Measurements from ENCODE around the gene FERMT1. TPM values are rescaled to one million over a fixed set of nuclear protein-coding genes. Genes with fewer than 3 reads are reported as not detected.

FERMT1 gene
- total and polyA plus RNA-seq, 2 donors (not counting 3 experiments of a cell fraction or from before 2014, with no cell fraction given) = 0.11 to 1.5 TPM

DNA sequence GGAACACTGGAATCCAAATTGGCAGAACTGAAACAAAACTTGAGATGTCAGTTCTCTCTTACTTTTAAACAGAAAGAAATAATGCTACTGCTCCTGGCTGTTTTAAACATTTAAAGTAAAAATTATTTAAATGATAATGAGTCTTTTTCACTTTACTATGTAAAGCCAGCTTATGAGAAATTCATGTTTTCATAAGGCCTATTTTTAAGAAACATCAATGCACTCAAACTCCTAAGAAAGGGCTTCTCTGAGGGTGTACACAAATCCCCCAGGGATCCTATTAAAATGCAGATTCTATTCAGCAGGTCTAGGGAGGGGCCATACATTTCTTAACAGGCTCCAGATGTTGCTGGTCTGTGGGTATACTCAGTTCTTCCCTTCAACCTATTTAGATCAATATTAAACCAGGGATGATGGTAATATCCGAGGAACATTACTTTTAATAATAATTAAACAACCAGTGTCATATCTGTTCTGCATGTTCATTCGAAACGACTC, 2.3 kb downstream of the FERMT1 start:
- TF ChIP-seq POLR2AphosphoS5 (IDR thresholded peaks at IDR 0.05; ENCODE audit: insufficient read depth, low read depth, low read length) (no peak), GATA2 (IDR thresholded peaks at IDR 0.05; ENCODE audit: insufficient read depth, insufficient read length, low read depth, low read length) (no peak), EZH2 (IDR thresholded peaks at IDR 0.05; ENCODE audit: borderline replicate concordance, low read depth, low read length, severe bottlenecking) (no peak), MYC (IDR thresholded peaks at IDR 0.05; ENCODE audit: low read depth, low read length) (no peak), JUN (IDR thresholded peaks at IDR 0.05; ENCODE audit: borderline replicate concordance, insufficient read depth, insufficient read length, low read depth) (no peak), FOS (IDR thresholded peaks at IDR 0.05; ENCODE audit: borderline replicate concordance, insufficient read depth, low read length) (no peak), POLR2A (IDR thresholded peaks at IDR 0.05; ENCODE audit: low read depth, low read length) (no peak)
- TF ChIP-seq, protein P1, sequence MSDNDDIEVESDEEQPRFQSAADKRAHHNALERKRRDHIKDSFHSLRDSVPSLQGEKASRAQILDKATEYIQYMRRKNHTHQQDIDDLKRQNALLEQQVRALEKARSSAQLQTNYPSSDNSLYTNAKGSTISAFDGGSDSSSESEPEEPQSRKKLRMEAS (IDR thresholded peaks at IDR 0.05; ENCODE audit: insufficient read depth, insufficient read length) = no peak
- TF ChIP-seq, protein P2, sequence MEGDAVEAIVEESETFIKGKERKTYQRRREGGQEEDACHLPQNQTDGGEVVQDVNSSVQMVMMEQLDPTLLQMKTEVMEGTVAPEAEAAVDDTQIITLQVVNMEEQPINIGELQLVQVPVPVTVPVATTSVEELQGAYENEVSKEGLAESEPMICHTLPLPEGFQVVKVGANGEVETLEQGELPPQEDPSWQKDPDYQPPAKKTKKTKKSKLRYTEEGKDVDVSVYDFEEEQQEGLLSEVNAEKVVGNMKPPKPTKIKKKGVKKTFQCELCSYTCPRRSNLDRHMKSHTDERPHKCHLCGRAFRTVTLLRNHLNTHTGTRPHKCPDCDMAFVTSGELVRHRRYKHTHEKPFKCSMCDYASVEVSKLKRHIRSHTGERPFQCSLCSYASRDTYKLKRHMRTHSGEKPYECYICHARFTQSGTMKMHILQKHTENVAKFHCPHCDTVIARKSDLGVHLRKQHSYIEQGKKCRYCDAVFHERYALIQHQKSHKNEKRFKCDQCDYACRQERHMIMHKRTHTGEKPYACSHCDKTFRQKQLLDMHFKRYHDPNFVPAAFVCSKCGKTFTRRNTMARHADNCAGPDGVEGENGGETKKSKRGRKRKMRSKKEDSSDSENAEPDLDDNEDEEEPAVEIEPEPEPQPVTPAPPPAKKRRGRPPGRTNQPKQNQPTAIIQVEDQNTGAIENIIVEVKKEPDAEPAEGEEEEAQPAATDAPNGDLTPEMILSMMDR (IDR thresholded peaks at IDR 0.05; ENCODE audit: extremely low read depth in 1 of 2, insufficient read depth in 1 of 2, low read depth in 1 of 2, low read length in 2 of 2) = no peak
- Histone ChIP-seq H3K4me2 (ENCODE audit: insufficient read depth, low read length) (no peak overlapping the region), H3K27me3 (ENCODE audit: control insufficient read depth in 2 of 2, insufficient read depth in 2 of 2, low read length in 2 of 2) (peaks cover 2 to 6% of the 10 kb centered on the region in 2 experiments), H3K27ac (ENCODE audit: insufficient read depth, low read depth, low read length) (no peak overlapping the region), H3K9ac (replicated peaks; ENCODE audit: extremely low read depth, insufficient read depth, low read length) (no peak overlapping the region), H3K4me3 (replicated peaks in 1 of 3; ENCODE audit: insufficient read depth in 1 of 3, low read depth in 1 of 3, low read length in 3 of 3) (no peak overlapping the region), H3K79me2 (ENCODE audit: control insufficient read depth, insufficient read depth, low read length) (no peaks in the 10 kb centered on the region), H3K36me3 (ENCODE audit: control insufficient read depth in 2 of 2, extremely low read depth in 1 of 2, insufficient read depth in 2 of 2, low read length in 2 of 2) (no peaks in the 10 kb centered on the region), H4K20me1 (replicated peaks; ENCODE audit: control insufficient read depth, extremely low read depth, insufficient read depth, low read length) (no peaks in the 10 kb centered on the region), H3K9me1 (replicated peaks; ENCODE audit: control insufficient read depth, extremely low read depth, insufficient read depth, low read length) (no peaks in the 10 kb centered on the region), H3K4me1 (ENCODE audit: control insufficient read depth, extremely low read depth, insufficient read depth, low read length) (peaks cover 12% of the 10 kb centered on the region), H3K9me3 (replicated peaks; ENCODE audit: control insufficient read depth, insufficient read depth, low read length) (no peaks in the 10 kb centered on the region), H2AFZ (ENCODE audit: low read depth, low read length) (no peak overlapping the region)
- DNase-seq (ENCODE audit: low read depth, low spot score) = no peak
- FAIRE-seq = no peak
- no TSS peak for BruUV-seq (replicated peaks)
- ChIA-PET CTCF (interaction anchor here (0.7 kb wide), 1 partner anchor 35 kb away, joined by 3 read pairs; no protein-coding TSS in a partner anchor), POLR2A (no interaction called here)
- dilution Hi-C loops (cut with MboI; ENCODE audit: extremely low pct_ligation_motif_present, low sequenced_read_pairs) = no loop called here
- intact Hi-C loops (cut with micrococcal nuclease) = no loop called here

Data from endothelial cell of umbilical vein (primary cell).